ENCODE results near the gene CLMN.

The CLMN gene, protein sequence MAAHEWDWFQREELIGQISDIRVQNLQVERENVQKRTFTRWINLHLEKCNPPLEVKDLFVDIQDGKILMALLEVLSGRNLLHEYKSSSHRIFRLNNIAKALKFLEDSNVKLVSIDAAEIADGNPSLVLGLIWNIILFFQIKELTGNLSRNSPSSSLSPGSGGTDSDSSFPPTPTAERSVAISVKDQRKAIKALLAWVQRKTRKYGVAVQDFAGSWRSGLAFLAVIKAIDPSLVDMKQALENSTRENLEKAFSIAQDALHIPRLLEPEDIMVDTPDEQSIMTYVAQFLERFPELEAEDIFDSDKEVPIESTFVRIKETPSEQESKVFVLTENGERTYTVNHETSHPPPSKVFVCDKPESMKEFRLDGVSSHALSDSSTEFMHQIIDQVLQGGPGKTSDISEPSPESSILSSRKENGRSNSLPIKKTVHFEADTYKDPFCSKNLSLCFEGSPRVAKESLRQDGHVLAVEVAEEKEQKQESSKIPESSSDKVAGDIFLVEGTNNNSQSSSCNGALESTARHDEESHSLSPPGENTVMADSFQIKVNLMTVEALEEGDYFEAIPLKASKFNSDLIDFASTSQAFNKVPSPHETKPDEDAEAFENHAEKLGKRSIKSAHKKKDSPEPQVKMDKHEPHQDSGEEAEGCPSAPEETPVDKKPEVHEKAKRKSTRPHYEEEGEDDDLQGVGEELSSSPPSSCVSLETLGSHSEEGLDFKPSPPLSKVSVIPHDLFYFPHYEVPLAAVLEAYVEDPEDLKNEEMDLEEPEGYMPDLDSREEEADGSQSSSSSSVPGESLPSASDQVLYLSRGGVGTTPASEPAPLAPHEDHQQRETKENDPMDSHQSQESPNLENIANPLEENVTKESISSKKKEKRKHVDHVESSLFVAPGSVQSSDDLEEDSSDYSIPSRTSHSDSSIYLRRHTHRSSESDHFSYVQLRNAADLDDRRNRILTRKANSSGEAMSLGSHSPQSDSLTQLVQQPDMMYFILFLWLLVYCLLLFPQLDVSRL

DNA sequence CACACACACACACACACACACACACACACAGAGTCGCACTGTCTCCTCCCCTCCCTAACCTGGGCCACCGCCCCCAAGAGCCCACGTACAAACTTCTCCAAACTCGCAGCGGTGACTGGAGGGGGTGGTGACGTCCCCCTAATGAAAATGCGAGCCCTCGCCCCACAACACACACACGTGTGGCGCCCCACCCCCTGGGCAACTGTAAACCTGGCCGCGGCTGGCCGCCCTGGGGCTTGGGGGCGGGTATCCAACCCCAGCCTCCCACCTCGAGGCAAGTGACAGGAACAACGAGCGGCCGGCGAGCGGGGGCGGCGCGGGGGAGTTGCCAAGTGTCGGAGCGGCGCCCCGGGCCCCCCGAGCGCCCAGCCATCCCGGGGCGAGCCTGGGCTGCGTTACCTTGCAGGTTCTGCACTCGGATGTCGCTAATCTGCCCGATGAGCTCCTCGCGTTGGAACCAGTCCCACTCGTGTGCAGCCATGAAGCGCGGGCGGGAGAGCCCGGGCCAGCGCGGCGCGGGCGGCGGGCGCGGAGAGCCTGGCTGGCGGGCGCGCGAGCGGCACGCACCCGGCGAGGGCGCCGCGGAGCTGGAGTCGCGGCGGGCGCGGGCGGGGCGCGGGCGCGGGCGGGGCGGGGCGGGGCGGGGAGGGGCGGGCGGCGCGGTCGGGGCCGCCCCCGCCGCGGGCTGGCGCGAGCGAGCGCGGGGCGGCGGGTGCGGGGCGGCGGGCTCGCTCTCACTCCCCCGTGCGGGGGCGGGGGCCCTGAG lies at the start of gene CLMN:
CLMN (minus strand) TSS at position 597 of the 766 bp plus-strand sequence; CDS start at position 481, 116 bp downstream.
- DNase-seq (ENCODE audit: extremely low read depth in 1 of 2, low read depth in 1 of 2): no peak

DNA sequence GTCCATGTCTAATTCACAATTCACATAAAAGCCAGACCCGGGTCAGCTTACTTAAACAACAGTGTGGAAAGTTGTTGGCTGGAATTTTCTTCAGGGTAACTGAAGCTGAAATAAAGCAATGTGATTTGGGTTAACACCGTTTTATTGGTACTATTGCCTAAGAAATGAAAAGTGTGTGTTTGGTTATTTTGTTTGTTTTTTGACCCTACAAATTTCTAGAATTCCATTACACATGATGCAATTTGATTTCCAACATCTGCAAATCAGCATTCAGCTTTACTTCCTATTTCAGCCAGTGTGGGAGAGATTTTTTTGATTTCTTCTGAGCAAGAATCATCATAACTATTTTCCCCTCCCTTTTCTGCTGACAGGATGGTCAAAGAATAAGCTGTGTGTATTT lies 45.7 kb upstream of the CLMN start:
- no peak for DNase-seq (ENCODE audit: extremely low read depth in 1 of 2, low read depth in 1 of 2)

DNA sequence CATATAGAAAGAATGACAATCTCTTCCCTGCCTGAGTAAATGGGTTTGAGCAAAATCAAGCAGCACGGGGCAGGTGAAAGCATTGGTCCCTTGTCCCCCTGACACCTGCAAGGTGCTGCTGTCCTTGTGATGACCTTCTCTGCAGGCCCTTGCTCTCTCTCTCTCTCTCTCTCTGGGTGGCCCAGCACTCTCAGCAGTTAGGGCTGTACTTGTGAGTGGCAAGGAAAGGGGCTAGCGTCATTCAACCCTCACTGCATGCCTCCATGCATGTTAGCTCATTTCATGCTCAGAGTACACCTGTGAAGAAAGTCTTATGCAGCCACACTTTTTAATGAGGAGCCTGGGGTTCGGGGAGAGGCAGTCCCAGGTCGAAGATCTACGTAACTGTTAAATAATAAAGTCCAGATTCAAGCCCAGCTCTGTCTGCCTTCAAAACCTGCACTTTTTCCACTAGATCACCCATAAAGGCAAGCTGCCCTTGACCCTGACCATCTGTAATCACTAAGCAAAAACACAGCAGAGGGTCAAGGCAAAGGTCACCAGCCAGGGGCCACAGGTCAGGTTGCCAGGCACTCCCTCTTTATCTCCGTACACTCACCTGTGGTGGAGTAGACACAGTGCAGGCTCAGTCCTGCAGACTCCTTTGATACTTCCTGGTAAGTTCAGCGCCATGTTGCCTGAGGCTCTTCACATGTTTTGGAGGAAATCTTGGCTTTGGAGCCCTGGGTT lies 44.9 kb upstream of the CLMN start:
- DNase-seq (ENCODE audit: extremely low read depth in 1 of 2, low read depth in 1 of 2): no peak

DNA sequence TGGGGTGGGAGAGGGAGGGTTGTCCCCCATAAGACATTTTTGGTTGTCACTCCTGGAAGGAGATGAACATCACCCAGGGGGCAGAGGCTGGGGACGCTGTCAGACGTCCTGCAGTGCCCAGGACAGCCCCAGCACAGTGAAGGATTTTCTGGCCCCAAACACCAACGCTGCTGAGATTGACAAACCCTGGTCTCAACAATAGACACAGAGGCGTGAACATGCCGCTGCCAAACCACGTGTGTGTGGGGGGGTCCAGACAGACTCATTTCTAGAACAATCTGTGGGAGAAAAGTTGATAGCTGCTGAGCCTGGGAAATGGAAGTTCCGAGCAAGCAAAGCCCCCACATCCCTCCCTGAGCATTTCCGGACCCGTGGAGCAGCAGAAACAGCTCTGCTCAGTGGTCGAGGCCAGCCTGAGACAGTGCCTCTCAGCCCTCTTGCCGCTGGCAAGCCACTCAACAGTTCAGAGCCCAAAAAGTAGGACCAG lies 43.8 kb upstream of the CLMN start:
- DNase-seq (ENCODE audit: extremely low read depth in 1 of 2, low read depth in 1 of 2): no peak

DNA sequence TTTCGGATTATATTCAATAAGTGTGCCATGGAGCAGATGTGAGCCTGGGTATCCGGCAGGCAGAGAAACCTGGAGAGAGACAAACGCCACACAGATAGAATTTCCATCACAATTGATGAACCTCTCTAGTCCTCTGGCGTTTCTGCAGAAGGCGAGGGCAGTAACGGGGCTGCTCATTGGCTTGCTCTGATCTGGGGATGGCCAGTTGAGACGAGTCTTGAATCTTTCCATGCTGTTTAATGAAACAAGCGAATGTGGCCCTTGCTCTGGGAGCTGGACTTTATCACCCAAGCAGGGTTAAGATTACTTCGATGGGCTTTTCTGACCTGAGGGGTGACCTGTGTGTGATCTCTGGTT lies 42.4 kb upstream of the CLMN start:
- no peak for DNase-seq (ENCODE audit: extremely low read depth in 1 of 2, low read depth in 1 of 2)

DNA sequence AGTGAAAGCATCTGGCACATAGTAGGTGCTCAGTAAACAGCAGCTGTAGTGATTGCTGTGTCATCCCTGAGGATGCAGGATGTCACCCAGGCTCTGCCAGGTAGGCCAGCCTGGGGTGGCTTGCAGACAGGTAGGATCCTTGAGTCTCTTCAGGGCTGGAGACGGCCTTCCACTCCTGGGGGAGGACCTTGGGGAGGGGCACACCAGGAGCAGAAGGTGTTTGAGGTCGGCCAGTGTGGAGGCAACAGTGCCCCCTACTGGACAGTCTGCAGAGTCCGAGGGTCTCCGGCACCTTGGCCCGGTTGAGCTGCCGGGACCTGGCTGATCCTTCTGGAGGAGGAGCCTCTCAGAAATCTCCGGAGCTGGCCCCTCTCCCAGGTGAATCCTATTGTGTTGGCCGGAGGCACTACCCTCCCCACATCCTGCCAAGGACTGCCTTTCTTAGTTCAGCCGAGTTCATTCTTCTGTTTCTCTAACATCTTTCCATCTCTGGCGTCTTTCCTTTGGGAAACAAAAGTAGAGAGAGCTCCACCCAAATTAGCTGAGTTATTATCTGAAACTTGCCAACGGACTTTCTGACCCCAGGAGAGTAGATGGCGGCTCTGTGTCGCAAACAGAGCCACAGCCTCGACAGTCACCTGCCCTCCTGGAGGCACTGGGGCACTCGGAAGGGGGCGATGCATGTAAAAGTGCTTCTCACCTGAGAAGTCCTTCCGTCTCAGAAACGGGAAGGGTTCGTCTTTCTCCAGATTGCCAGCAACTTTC lies 41.8 kb upstream of the CLMN start:
- peak; percentile 17 to 25 for DNase-seq (ENCODE audit: extremely low read depth in 1 of 2, low read depth in 1 of 2)

DNA sequence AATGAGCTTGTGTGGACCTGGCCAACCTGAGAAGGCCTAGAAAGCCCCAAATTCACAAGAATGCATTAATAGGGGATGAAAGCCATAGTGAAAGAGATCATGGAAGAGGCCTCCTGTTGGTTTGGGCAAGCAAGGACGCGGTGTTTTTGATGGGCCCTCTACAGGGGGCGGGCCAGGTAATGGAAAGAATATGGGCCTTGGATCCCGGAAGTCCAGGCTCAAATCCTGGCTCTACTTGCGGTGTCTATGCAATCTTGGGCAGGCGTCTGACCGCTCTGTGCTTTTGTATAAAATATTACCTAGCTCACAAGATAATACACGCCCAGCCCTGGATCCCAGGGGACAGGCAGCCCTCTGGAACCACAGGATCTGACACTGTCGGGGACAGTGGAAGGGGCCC lies 41.1 kb upstream of the CLMN start:
- DNase-seq (ENCODE audit: extremely low read depth in 1 of 2, low read depth in 1 of 2): no peak

DNA sequence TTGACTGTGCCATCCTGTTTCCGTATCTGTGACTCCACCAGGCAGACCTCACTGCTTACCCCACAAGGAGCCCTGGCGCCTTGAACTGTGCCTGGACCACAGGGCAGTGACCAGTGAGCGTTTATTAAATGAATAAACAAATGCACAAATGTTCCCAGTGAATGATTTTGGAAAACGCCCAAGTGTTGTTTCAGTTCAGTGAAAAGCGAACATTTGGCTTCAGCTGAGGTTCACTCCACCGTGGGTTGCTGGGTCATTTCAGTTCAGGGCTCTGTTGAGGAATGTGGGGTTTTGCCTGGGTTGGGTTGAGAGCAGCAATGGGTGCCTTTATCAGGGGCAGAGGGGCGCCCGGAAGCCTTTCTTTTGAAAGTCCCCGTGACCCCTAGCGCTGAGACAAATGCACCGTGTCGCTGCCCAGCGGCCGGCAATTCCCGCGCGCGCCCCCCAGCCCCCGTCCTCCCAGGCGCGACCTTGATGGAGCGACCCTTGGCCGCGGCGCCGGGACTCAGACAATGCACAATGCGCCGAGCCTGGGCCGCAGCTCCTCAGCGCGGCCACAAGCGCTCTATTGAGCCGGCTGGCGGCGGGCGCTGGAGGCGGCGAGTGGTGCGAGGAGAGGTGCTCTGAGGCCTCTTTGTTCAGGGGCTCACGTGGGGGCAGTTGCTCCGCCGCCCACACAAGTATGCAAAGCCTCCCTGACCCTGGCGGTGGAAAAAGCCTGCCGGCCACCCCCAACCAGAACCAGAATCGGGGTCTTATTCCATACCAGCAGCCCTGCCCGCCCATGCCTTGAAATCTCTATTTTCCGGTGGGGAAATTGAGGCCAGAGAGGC lies 40.5 kb upstream of the CLMN start:
- DNase-seq (ENCODE audit: extremely low read depth in 1 of 2, low read depth in 1 of 2): no peak

DNA sequence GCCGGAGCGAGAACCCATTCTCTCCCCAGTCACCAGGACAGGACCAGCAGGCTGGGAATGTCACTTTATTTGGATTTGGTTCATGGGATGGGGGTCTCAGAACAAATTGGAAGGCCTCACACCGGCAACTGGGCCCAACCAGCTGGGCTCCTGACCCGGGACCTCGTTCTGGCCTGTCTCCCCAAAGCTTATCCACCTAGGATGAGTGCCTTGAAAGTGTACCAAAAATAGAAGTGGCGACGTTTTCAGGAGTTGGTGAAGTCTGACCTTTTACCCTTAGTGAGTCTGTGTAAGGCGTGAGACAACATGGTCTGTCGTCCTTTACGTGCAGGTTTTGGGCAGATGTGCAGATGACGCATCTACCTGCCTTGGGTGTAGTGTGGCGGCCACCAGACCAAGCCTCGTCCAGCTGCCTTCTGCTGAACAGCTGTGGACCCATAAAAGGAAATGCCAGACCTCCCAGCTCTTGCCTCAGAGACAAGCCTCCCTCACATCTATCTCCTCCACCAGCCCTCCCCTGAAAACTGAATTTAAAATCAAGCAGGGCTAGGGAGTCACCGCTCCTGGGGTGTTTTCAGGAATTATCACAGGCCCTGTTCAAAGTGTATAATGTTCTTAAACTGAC lies 36.6 kb upstream of the CLMN start:
- no peak for DNase-seq (ENCODE audit: extremely low read depth in 1 of 2, low read depth in 1 of 2)

DNA sequence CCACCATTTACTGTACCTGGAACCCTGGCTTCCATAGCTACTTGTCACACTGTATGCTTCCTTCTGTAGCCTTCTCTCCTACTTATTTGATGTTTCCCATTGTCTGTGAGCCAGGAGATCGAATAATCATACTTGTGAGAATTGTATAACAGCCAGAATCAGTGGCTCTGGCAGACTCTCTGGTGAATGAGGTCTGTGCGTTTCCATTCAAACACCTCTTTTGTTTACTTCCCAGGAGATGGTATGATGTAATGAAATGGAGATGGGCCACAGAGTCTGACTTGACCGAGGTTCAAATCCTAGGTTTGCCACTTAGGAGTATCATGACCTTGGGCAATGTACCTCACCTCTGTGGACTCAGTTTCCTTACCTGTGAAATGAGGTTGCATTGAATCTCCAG lies 35.7 kb upstream of the CLMN start:
- DNase-seq (ENCODE audit: extremely low read depth in 1 of 2, low read depth in 1 of 2): no peak

DNA sequence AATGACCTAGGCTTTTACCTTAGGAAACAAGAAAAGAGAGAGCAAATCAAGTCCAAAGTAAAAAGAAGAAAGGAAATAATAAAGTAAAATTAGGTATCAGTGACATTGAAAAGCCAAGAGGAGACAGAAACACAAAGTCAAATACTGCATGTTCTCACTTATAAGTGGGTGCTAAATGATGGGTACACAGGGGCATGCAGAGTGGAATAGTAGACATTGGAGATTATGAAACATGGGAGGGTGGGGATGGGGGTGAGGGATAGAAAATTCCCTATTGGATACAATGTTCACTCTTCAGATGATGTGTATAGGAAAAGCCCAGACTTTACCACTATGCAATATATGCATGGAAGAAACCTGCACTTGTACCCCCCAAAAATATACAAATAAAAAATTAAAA lies 35.1 kb upstream of the CLMN start:
- DNase-seq (ENCODE audit: extremely low read depth in 1 of 2, low read depth in 1 of 2): no peak

DNA sequence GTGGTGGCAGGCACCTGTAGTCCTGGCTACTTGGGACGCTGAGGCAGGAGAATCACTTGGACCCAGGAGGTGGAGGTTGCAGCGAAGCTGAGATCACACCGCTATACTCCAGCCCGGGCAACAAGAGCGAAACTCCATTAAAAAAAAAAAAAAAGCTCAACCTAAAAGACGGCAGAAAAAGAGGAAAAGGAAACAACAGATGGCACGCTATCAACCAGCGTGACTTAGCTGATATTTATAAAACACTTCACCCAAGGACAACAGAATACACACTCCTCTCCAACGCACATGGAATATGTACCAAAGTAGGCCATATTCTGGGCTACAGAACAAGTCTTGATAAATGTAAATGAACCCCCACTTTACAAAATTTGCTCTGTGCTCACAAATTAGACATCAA lies 34.0 kb upstream of the CLMN start:
- no peak for DNase-seq (ENCODE audit: extremely low read depth in 1 of 2, low read depth in 1 of 2)

DNA sequence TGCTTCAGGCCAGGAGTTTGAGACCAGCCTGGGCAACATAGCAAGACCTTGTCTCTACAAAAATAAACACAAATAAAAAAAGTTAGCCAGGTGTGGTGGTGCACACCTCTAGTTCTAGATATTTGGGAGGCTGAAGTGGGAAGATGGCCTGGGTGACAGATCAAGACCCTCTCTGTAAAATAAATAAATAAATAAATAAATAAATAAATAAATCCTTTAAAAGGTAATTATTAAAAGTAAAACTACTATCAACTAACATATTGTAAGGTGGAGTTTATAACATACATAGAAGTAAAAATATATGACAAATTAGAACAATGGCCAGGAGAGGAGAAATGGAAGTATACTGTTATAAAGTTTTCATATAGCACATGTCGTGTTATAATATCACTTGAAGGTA lies 33.3 kb upstream of the CLMN start:
- DNase-seq (ENCODE audit: extremely low read depth in 1 of 2, low read depth in 1 of 2): no peak

DNA sequence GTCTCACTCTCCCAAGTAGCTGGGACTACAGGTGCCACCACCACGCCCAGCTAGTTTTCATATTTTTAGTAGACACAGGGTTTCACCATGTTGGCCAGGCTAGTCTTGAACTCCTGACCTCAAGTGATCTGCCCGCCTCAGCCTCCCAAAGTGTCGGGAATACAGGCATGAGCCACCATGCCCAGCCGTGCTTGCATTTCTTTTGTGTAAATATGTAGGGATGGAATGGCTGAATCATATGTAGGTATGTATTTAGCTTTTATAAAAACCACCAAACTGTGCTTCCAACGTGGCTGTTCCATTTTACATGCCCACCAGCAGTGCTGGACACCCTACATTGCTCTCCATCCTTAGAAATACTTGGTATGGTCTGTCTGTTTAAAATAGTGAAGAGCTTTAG lies 32.8 kb upstream of the CLMN start:
- DNase-seq (ENCODE audit: extremely low read depth in 1 of 2, low read depth in 1 of 2): no peak

DNA sequence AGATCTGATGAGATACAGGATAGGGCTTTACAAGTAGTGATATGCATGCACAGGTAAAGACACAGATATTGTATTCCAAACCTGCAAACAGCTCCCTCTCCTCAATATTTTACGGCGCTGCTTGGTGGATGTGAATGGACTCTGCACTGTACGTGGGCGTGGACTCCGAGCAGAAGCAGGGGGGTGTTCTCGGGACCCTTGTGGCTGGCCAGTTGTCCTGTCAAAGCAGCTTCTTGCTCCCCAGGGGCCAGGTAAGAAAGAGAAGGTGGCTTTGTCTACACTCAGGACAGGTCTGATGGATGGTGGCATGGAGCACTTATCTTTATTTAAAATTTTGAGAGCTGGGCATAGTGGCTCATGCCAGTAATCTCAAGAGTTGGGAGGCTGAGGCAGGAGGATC lies 29.5 kb upstream of the CLMN start:
- DNase-seq (ENCODE audit: extremely low read depth in 1 of 2, low read depth in 1 of 2): no peak

DNA sequence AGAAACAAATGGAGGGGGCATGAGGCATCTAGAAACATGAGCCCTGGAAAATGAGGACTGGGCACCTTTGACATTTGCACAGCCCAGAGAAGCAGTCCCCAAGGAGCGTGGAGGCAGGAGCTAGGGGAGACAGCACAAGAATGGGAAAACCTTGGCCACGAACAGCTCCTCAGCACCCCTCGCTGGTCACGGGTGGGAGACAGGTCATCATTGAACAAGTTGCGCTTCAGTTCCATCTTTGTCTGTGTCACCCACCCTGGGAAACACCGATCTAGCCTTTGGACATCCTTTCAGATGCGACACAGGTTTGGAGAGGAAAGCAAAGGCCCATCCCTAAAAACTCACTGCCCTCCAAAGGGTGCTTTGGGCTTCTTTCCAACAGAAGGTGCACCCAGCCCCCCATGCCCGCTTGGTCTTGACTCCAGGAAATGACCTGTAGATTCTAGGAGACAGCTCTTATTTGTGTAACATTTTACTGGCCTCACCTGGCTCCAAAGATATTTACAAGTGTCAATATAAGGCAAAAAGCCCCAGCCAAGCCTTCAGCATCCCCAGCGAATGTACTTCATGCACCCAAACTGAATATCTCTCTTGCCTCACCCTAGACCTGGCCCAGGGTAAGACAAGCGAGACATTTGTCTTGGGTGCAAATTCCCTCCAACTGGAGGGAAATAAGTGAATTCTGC lies 28.8 kb upstream of the CLMN start:
- DNase-seq (ENCODE audit: extremely low read depth in 1 of 2, low read depth in 1 of 2): no peak

DNA sequence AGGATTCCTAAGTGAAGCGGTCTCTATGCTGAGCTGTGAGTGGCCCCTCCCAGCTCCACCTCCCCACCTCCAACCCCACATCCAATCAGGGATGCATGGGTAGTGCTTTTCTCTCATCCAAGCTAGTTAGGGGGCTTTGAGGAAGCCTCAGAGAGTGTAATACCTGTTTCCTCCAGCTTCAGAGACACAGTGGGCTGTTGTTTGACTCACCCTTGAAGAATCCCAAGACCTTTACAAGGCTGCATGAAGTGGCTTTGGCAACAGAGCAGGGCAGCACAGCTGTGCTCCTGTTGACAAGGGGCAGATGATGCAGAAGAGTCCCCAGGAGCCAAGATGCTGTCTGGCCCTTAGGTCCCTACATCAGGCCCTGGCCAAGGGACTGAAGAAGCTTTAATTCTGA lies 27.1 kb upstream of the CLMN start:
- no peak for DNase-seq (ENCODE audit: extremely low read depth in 1 of 2, low read depth in 1 of 2)

DNA sequence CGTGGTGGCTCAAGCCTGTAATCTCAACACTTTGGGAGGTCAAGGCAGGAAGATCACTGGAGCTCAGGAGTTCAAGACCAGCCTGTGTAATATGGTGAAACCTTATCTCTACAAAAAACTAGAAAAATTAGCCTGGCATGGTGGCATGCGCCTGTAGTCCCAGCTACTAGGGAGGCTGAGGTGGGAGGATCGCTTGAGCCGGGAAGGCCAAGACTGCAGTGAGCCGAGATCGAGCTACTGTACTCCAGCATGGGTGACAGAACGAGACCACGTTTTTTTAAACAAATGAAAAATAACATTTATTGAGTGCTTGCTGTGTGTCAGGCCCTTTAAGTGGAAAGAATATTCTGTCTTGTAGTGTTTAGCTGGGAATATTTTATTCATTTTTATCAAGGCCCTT lies 26.6 kb upstream of the CLMN start:
- DNase-seq (ENCODE audit: extremely low read depth in 1 of 2, low read depth in 1 of 2): no peak

Data from stimulated activated CD8-positive, alpha-beta memory T cell treated with anti-CD3 and anti-CD28 coated beads, Interleukin-7, amount 100 ng/mL, for 48 hours (primary cell).